Urinary bladder (tissue), 4 donors: Measurements from ENCODE around the gene LRRC38. TPM values are rescaled to one million over a fixed set of nuclear protein-coding genes. Genes with fewer than 3 reads are reported as not detected.
"Not testable (repeated sequence)": the region's sequence is repeated elsewhere in the genome, so short reads cannot be mapped to it uniquely, and the experiment has no call there.

Experiments used
- DNase-seq: peaks from one replicate; pipeline ENCODE4 v3.0.0-alpha.2; 2015; ENCODE audit errors: extremely low spot score
- H3K27ac ChIP-seq: one replicate; pipeline ENCODE4 v1.5.1; 2013; ENCODE audit warnings: low read depth, mild to moderate bottlenecking, moderate library complexity
- H3K36me3 ChIP-seq: one replicate; pipeline ENCODE4 v1.6.1; 2013; ENCODE audit warnings: mild to moderate bottlenecking, moderate library complexity; ENCODE audit not compliant: insufficient read depth
- H3K4me1 ChIP-seq: one replicate; pipeline ENCODE4 v1.6.1; 2013; ENCODE audit warnings: mild to moderate bottlenecking, moderate library complexity; ENCODE audit not compliant: insufficient read depth
- H3K4me3 ChIP-seq: one replicate; pipeline ENCODE4 v1.5.1; 2013; ENCODE audit warnings: low read depth, low read length
- WGBS: extraction: QIAGEN DNeasy Blood & Tissue Kit; methylation state at CpG from one replicate; pipeline ENCODE4 v1.1.7; 2013; 5-methylcytosine and 5-hydroxymethylcytosine counted together
- polyA plus RNA-seq: library from polyadenylated mRNA; stranded (reverse); fragments of 200-250 nt; gene quantifications from one replicate; pipeline ENCODE4 v1.2.3, GENCODE V29; 2013
- total RNA-seq: library from RNA; depleted of rRNA; stranded (reverse); fragments of >200 nt; gene quantifications from one replicate; pipeline ENCODE4 v1.2.3, GENCODE V29; 2014
- donor health status: healthy with polysubstance abuse.
- donor health status: healthy.

The LRRC38 gene
- total and polyA plus RNA-seq, 2 donors: 0.53 to 0.98 TPM

DNA sequence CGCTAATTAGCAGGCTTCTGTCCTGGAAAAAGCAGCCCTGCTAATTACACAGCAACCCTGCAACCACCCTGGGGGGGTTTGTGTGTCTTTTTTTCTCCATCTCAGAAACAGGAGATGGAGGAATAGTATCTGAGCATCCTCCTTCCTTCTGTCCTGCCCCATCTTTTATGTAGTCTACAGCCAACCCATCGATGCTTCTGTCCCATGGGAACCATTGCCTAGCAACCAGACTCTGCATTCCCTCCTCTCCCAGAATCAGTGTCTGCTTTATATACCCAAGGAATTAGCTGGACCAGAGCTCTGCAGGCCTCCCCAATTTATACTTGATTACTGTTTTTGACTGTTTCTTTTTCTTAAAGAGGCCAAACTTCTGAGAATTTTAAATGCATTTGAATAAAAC lies 35.1 kb downstream of the LRRC38 start:
- 58% methylated on average over 2 of the region's 2 CpGs for WGBS
- Histone ChIP-seq H3K4me3 (no peak overlapping the region), H3K4me1 (no peaks in the 10 kb centered on the region), H3K36me3 (no peaks in the 10 kb centered on the region), H3K27ac (no peak overlapping the region)
- DNase-seq: no peak

DNA sequence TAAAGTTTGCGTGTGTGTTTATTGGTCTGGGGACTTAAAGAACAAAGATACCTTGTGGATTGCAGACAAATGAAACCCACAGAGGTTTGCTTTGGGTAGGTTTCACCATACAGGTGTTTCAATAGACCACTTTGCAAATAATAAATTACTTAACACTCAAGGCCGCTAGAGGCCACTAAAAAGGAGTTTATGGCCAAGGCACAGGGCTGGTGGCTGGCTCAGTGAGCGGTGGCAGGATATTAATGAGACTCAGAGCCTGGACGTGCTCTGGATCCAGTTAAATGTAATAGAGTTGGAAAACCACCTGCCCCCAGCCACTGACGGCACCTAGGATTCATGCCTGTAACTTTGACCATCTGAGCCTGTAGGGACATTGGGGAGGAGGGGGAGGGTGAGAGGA lies 44.5 kb downstream of the LRRC38 start:
- no peak overlapping the region for H3K4me3 ChIP-seq
- DNase-seq: no peak
- WGBS: 27% methylated on average over 5 of the region's 5 CpGs
- no peaks in the 10 kb centered on the region for H3K36me3 ChIP-seq
- no peak overlapping the region for H3K27ac ChIP-seq
- no peaks in the 10 kb centered on the region for H3K4me1 ChIP-seq

DNA sequence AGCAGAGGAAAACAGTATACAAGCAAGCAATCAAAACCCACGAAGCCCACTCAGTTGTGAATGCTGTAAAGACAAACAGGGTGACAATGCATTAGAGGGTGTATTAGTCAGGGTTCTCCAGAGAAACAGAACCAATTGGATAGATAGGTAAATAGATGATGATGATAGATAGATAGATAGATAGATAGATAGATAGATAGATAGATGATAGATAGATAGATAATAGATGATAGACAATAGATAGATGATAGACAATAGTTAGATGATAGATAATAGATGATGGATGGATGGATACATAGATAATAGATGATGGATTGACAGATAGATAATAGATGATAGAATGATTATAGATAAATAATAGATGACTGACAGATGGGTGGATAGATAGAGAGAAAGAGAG lies 48.3 kb downstream of the LRRC38 start:
- no peaks in the 10 kb centered on the region for H3K36me3 ChIP-seq
- H3K4me1 ChIP-seq: no peaks in the 10 kb centered on the region
- no peak overlapping the region for H3K4me3 ChIP-seq
- DNase-seq: no peak
- no peak overlapping the region for H3K27ac ChIP-seq
- 69% methylated on average over 1 of the region's 1 CpG for WGBS

DNA sequence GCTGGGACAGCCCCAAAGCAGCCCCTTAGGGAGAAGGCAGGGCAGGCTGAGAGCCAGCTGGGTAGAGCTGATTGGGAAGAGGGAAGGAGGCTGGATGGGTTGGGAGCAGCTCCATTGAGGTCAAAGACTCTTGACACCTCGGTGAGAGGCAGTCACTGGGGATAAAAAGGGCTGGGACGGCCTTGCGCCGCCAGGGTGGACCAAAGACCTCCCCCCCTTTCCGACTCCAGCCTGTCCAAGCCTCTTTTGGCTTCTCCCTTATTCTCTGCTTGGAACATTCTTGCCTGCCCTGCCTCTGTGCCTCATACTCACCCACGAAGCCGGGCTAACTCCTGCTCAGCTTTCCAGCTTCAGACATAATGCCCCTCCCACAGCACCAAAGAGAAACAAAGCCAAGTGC lies 51.1 kb downstream of the LRRC38 start:
- H3K27ac ChIP-seq: no peak overlapping the region
- no peaks in the 10 kb centered on the region for H3K36me3 ChIP-seq
- WGBS: 43% methylated on average over 7 of the region's 7 CpGs
- no peak for DNase-seq
- no peak overlapping the region for H3K4me3 ChIP-seq
- no peaks in the 10 kb centered on the region for H3K4me1 ChIP-seq

DNA sequence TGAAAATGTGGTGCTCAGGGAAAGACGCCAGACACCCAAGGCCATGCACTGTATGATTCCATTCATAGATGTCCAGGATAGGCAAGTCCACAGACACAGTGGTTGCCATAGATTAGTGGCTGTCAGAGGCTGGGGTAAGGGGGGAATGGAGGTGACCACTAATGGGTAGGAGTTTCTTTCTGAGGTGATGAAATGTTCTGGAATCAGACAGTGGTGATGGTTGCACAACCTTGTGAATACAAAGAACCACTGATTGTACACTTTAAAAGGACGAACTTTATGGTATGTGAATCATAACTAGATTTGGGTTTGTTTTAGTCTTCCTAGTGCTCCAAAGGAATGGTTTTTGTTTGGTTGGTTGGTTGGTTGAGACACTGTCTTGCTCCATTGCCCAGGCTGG lies 51.8 kb downstream of the LRRC38 start:
- WGBS: 92% methylated on average over 2 of the region's 2 CpGs
- Histone ChIP-seq H3K27ac (no peak overlapping the region), H3K4me1 (no peaks in the 10 kb centered on the region), H3K36me3 (no peaks in the 10 kb centered on the region), H3K4me3 (no peak overlapping the region)
- no peak for DNase-seq

DNA sequence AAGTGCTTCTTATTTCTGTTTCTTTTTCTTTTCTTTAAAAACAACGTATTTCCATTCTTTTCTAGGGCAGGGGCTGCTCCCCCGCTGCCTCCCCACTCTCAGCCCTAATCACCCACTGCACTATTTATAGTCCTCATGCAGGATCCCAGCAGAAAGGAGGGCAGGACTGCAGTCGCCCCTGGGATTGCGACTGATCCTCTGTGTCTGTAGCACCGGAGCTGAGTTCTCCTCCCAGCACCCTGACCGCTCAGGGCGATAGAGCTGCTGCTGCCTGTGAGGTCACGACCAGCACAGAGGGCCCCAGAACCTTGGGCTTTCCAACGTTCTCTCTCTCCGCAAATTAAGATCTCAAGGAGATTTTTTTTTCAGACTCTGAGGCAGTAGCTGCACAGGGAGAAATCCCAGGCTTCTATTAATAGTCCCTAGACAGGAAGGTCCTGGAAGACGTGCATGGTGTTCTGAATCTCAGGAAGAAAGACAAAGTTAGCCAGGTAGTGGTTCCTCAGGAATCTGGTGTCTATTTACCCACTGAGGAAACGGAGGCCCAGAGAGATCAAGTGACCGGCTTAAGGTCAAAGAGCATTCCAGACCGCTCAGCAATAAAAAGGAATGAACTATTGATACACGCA lies 56.8 kb downstream of the LRRC38 start:
- DNase-seq: no peak
- Histone ChIP-seq H3K27ac (no peak overlapping the region), H3K36me3 (no peaks in the 10 kb centered on the region), H3K4me1 (no peaks in the 10 kb centered on the region), H3K4me3 (no peak overlapping the region)
- 45% methylated on average over 15 of the region's 15 CpGs for WGBS

DNA sequence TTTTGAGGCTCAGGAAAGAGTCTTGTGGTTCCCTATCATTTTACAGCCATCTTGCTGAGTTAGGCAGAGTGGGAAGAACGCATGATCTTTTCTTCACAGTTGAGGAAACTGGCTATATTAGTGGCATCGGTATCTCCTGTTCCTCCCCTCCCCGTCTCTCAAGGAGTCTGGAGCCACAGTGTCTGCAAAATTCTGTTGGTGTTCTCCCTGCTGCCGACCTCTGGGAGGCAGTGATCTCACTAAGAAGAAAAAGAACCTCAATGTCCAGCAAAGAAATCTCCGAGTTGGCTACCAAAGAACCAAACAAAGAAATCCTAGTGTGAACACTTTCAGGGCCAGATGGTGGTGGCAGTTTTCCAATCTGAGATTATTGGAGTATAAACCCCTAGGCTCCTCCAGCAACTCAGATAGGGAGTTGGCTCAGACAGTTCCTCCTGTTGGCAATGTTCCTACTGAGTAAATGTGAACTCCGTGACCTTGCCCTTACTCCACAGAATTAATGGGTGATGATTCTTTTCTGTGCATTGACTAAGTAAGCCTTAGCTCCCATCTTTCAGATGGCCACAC lies 62.3 kb downstream of the LRRC38 start:
- no peaks in the 10 kb centered on the region for H3K36me3 ChIP-seq
- H3K27ac ChIP-seq: no peak overlapping the region
- DNase-seq: no peak
- H3K4me3 ChIP-seq: no peak overlapping the region
- H3K4me1 ChIP-seq: no peaks in the 10 kb centered on the region
- 31% methylated on average over 6 of the region's 6 CpGs for WGBS

DNA sequence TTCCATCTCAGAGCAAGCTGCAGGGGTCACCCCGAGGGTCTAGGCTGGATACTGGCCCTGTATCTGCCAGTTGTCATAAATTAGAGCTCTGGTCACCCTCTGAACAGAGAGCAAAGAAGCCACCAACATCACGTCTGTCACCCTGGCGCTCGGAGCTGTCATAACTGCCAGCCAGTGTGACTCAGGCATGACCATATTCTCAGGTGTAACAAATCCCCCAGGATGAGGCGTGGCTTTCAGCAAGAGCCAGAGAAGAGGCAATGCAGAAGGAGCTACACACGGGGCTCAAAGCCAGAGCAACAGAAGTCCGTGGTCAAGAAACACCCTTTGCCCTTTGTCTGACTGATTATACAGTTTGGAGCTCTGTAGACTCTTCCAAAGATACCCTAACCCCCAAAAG lies 63.6 kb downstream of the LRRC38 start:
- Histone ChIP-seq H3K27ac (no peak overlapping the region), H3K36me3 (no peaks in the 10 kb centered on the region), H3K4me3 (no peak overlapping the region), H3K4me1 (no peaks in the 10 kb centered on the region)
- 70% methylated on average over 7 of the region's 7 CpGs for WGBS
- DNase-seq: no peak

DNA sequence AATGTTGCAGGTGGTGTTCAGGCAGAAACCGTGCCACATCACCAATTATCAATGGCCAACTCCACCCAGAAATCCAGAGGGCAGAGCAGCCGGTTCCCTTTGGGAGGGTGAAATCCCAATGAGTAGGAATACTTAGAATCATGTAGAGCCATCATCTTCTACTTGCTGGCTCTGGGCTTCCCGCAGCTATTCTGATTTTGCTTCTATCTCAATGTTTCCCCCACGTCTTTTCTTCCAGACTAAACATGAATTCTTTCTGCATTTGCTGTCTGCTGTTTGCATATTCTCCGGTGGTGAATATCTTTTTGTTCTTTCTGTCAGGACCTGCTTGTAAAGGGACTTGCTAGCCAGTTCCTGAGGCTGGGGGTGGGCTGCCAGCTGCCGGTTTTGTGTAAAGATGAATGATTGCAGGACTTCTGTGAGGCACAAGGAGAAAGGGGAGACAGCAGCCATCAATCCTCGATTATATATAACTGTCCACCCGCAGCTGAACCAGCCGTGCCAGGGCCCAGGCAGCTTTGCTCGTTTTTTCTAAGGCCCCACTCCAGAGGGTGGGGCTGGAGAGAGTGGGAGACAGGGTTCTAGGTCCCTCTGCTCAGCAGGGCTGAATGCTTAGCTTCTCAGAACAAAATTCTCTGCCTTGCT lies 70.3 kb downstream of the LRRC38 start:
- no peaks in the 10 kb centered on the region for H3K36me3 ChIP-seq
- no peak overlapping the region for H3K27ac ChIP-seq
- no peak overlapping the region for H3K4me3 ChIP-seq
- no peak for DNase-seq
- H3K4me1 ChIP-seq: no peaks in the 10 kb centered on the region
- 24% methylated on average over 10 of the region's 10 CpGs for WGBS

DNA sequence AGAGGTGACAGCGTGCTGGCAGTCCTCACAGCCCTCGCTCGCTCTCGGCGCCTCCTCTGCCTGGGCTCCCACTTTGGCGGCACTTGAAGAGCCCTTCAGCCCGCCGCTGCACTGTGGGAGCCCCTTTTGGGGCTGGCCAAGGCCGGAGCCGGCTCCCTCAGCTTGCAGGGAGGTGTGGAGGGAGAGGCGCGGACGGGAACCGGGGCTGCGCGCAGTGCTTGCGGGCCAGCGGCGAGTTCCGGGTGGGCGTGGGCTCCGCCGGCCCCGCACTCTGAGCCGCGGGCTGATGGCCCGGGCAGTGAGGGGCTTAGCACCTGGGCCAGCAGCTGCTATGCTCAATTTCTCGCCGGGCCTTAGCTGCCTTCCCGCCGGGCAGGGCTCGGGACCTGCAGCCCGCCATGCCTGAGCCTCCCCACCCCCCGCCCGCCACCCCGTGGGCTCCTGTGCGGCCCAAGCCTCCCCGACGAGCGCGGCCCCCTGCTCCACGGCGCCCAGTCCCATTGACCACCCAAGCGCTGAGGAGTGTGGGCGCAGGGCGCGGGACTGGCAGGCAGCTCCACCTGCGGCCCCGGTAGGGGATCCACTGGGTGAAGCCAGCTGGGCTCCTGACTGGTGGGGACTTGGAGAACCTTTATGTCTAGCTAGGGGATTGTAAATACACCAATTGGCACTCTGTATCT lies 74.6 kb downstream of the LRRC38 start:
- H3K4me1 ChIP-seq, DNase-seq, H3K27ac ChIP-seq, H3K4me3 ChIP-seq, H3K36me3 ChIP-seq: not testable (repeated sequence)
- WGBS: 88% methylated on average over 49 of the region's 49 CpGs

DNA sequence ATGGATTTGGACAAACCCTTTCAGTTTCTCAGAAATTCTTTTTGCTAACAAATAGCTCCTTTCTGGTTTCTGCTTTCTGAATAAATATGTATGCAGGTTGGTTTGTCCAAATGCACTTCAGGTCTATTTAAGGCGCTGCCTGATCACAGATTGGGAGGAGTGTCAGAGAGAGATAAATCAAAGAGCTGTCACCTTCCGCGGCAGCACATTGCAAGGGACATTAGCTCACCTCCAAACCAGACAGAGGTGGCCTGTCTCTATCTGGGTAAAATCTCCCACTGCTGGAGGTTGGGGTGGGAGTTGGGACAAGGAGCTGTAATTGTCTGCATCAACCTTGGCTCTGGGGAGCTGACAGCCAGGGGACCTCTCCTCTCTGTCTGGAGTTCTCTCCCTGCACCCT lies 78.3 kb downstream of the LRRC38 start:
- no peak for DNase-seq
- H3K4me1 ChIP-seq: no peaks in the 10 kb centered on the region
- H3K27ac ChIP-seq: no peak overlapping the region
- no peaks in the 10 kb centered on the region for H3K36me3 ChIP-seq
- no peak overlapping the region for H3K4me3 ChIP-seq
- whole genome bisulfite sequencing: 76% methylated on average over 3 of the region's 3 CpGs

DNA sequence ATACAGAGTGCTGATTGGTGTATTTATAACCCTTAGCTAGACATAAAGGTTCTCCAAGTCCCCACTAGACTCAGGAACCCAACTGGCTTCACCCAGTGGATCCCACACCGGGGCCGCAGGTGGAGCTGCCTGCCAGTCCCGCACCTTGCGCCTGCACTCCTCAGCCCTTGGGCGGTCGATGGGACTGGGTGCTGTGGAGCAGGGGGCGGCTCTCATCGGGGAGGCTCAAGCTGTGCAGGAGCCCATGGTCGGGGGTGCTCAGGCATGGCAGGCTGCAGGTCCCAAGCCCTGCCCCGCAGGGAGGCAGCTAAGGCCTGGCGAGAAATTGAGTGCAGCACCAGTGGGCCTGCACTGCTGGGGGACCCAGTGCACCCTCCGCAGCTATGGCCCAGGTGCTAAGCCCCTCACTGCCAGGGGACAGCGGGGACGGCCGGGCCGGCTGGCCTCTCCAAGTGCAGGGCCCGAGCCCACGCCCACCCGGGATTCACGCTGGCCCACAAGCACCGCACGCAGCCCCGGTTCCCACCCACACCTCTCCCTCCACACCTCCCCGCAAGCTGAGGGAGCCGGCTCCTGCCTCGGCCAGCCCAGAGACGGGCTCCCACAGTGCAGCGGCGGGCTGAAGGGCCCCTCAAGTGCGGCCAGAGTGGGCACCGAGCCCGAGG lies 80.0 kb downstream of the LRRC38 start:
- not testable (repeated sequence) for H3K4me3 ChIP-seq, DNase-seq, H3K4me1 ChIP-seq, H3K36me3 ChIP-seq, H3K27ac ChIP-seq
- WGBS: 92% methylated on average over 32 of the region's 32 CpGs

DNA sequence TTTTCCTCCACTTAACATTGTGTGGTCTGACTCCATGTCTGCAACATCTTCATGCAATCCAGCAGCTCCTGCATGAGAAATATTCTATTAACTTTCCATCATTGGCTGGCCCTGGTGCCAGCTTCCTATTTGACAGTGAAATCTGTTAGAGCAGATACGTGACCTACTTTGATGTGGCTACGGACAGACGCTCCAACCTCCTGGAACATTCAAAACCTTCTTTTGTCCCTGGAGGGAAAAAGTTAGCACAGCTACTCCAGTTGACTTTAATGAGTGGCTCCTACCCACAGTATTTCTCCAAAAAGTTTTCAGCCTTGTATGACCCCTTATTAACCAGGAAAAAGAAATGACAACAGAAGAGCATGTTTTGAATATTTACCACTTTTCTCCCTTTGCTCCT lies 81.6 kb downstream of the LRRC38 start:
- H3K36me3 ChIP-seq: no peaks in the 10 kb centered on the region
- WGBS: 69% methylated on average over 3 of the region's 3 CpGs
- no peak overlapping the region for H3K4me3 ChIP-seq
- H3K4me1 ChIP-seq: no peaks in the 10 kb centered on the region
- H3K27ac ChIP-seq: no peak overlapping the region
- no peak for DNase-seq

DNA sequence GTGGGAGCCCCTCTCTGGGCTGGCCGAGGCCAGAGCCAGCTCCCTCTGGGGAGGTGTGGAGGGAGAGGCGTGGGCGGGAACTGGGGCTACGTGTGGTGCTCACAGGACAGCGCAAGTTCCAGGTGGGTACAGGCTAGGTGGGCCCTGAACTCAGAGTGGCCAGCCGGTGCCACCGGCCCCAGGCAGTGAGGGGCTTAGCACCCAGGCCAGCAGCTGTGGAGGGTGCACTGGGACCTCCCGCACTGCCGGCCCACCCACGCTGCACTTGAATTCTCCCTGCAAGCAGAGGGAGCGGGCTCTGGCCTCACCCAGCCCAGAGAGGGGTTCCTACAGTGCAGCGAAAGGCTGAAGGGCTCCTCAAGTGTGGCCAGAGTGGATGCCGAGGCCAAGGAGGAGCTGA lies 83.3 kb downstream of the LRRC38 start:
- no peak overlapping the region for H3K27ac ChIP-seq
- DNase-seq: no peak
- H3K4me1 ChIP-seq: no peaks in the 10 kb centered on the region
- no peaks in the 10 kb centered on the region for H3K36me3 ChIP-seq
- WGBS: 95% methylated on average over 13 of the region's 13 CpGs
- H3K4me3 ChIP-seq: no peak overlapping the region
